Stimulated activated CD4-positive, alpha-beta T cell treated with anti-CD3 and anti-CD28 coated beads, Interleukin-12 subunit alpha, Interleukin-12 subunit beta, amount 100 ng/mL, for 4 hours (primary cell): Measurements from ENCODE around the gene ZNF212.
A peak's percentile ranks its signal among the peaks of the same experiment; 100 is the strongest.
"Not testable (repeated sequence)": the region's sequence is repeated elsewhere in the genome, so short reads cannot be mapped to it uniquely, and the experiment has no call there.

Experiments used
- DNase-seq: peaks from one replicate; pipeline ENCODE4 v3.0.0-alpha.2; 2020

The ZNF212 gene

GRCh38 chr7:149220534-149220933 lies 18.9 kb upstream of the ZNF212 start:
- DNase-seq, result no peak

- DNase-seq, result no peak
These were observed 16.3 kb upstream of the ZNF212 start for GRCh38 chr7:149223176-149223575.

GRCh38 chr7:149223761-149224160 lies 15.7 kb upstream of the ZNF212 start:
- DNase-seq, result no peak

GRCh38 chr7:149224352-149224751 lies 15.1 kb upstream of the ZNF212 start:
- DNase-seq, result no peak

- no peak for DNase-seq
These were observed 14.3 kb upstream of the ZNF212 start for GRCh38 chr7:149225106-149225505.

GRCh38 chr7:149225656-149226055 lies 13.8 kb upstream of the ZNF212 start:
- no peak for DNase-seq

GRCh38 chr7:149226366-149226765 lies 13.1 kb upstream of the ZNF212 start:
- DNase-seq, result not testable (repeated sequence)

- DNase-seq, result no peak
These were observed 12.5 kb upstream of the ZNF212 start for GRCh38 chr7:149226840-149227494.

- no peak for DNase-seq
These were observed 10.5 kb upstream of the ZNF212 start for GRCh38 chr7:149228831-149229471.

- no peak for DNase-seq
These were observed 9.9 kb upstream of the ZNF212 start for GRCh38 chr7:149229526-149229925.

- no peak for DNase-seq
These were observed 7.1 kb upstream of the ZNF212 start for GRCh38 chr7:149232362-149232761.

- DNase-seq, result not testable (repeated sequence)
These were observed 5.7 kb upstream of the ZNF212 start for GRCh38 chr7:149233655-149234204.

GRCh38 chr7:149237502-149237901 lies 1.9 kb upstream of the ZNF212 start:
- no peak for DNase-seq

GRCh38 chr7:149238051-149238450 lies 1.4 kb upstream of the ZNF212 start:
- DNase-seq, result no peak

GRCh38 chr7:149240637-149241036 lies 1.2 kb downstream of the ZNF212 start:
- no peak for DNase-seq

- DNase-seq, result no peak
These were observed 2.2 kb downstream of the ZNF212 start for GRCh38 chr7:149241696-149242095.

GRCh38 chr7:149245244-149245643 lies 5.8 kb downstream of the ZNF212 start:
- DNase-seq, result peak; percentile 24

- DNase-seq, result no peak
These were observed 6.3 kb downstream of the ZNF212 start for GRCh38 chr7:149245744-149246143.

- DNase-seq, result no peak
These were observed 9.3 kb downstream of the ZNF212 start for GRCh38 chr7:149248777-149249176.

- not testable (repeated sequence) for DNase-seq
These were observed 10.7 kb downstream of the ZNF212 start for GRCh38 chr7:149250151-149250550.

GRCh38 chr7:149251518-149251917 lies 12.1 kb downstream of the ZNF212 start:
- not testable (repeated sequence) for DNase-seq

GRCh38 chr7:149252378-149252777 lies 12.9 kb downstream of the ZNF212 start:
- DNase-seq, result no peak

- no peak for DNase-seq
These were observed 14.2 kb downstream of the ZNF212 start for GRCh38 chr7:149253665-149254064.

GRCh38 chr7:149254181-149254858 lies 14.9 kb downstream of the ZNF212 start:
- no peak for DNase-seq
